Peyer's patch (tissue), 4 donors: ENCODE data around the gene KHDC4. TPM values are rescaled to one million over a fixed set of nuclear protein-coding genes. Genes with fewer than 3 reads are reported as not detected.

ENCODE experiments used
- DNase-seq, 3 donors: peaks; one replicate each; pipeline ENCODE4 v3.0.0-alpha.2; 2017 to 2019
- H3K27ac ChIP-seq, 4 donors: fragments of 200-600 bp; sonication (generic); one replicate each; pipeline ENCODE4 v1.5.1; 2016 to 2019
- H3K27me3 ChIP-seq, 2 donors: fragments of 200-600 bp; sonication (generic); one replicate each; pipeline ENCODE4 v1.5.1; 2019
- H3K36me3 ChIP-seq, 3 donors: fragments of 200-600 bp; sonication (generic); one replicate each; pipeline ENCODE4 v1.5.1; 2016 to 2019
- H3K4me1 ChIP-seq, 4 donors: fragments of 200-600 bp; sonication (generic); one replicate each; pipeline ENCODE4 v1.5.1; 2016 to 2019
- H3K4me3 ChIP-seq, 4 donors: fragments of 200-600 bp; sonication (generic); 1 replicate in 3 of 4; 2 replicates in 1 of 4; pipeline ENCODE4 v1.5.1; 2016 to 2019; ENCODE audit warnings: mild to moderate bottlenecking in 1 of 4
- H3K9me3 ChIP-seq, 4 donors: fragments of 200-600 bp; sonication (generic); one replicate each; pipeline ENCODE4 v1.5.1; 2016 to 2019; ENCODE audit warnings: mild to moderate bottlenecking in 1 of 4
- POLR2A ChIP-seq, 2 donors: fragments of 450-650 bp; IDR thresholded peaks; one replicate each; pipeline ENCODE4 v1.5.1; 2017; ENCODE audit warnings: antibody characterized with exemption in 2 of 2, mild to moderate bottlenecking in 2 of 2, moderate library complexity in 2 of 2
- total RNA-seq, 4 donors: library from RNA; depleted of rRNA; stranded (reverse); fragments of >200 nt; gene quantifications; one replicate each; pipeline ENCODE4 v1.1.0, GENCODE V29; 2016
- TF ChIP-seq, protein P1 (sequence below), 6 experiments: fragments of 450-650 bp in 4 of 6; fragments of 200-600 bp in 2 of 6; sonication (generic) in 1 of 6; IDR thresholded peaks; one replicate each; pipeline ENCODE4 v1.5.1; 2017 to 2019; ENCODE audit warnings: antibody characterized with exemption in 6 of 6, mild to moderate bottlenecking in 3 of 6, moderate library complexity in 1 of 6

Gene KHDC4
- total RNA-seq, 4 donors from 2014 or later = 71.5 to 146 (median 96.4) TPM

GRCh38 chr1:155967341-155968050 is 33.3 kb upstream of the KHDC4 start:
- H3K9me3 ChIP-seq = no peaks in the 10 kb centered on the region
- TF ChIP-seq POLR2A (IDR thresholded peaks at IDR 0.05) = no peak
- TF ChIP-seq, protein P1, sequence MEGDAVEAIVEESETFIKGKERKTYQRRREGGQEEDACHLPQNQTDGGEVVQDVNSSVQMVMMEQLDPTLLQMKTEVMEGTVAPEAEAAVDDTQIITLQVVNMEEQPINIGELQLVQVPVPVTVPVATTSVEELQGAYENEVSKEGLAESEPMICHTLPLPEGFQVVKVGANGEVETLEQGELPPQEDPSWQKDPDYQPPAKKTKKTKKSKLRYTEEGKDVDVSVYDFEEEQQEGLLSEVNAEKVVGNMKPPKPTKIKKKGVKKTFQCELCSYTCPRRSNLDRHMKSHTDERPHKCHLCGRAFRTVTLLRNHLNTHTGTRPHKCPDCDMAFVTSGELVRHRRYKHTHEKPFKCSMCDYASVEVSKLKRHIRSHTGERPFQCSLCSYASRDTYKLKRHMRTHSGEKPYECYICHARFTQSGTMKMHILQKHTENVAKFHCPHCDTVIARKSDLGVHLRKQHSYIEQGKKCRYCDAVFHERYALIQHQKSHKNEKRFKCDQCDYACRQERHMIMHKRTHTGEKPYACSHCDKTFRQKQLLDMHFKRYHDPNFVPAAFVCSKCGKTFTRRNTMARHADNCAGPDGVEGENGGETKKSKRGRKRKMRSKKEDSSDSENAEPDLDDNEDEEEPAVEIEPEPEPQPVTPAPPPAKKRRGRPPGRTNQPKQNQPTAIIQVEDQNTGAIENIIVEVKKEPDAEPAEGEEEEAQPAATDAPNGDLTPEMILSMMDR (IDR thresholded peaks at IDR 0.05) = no peak
- H3K27ac ChIP-seq = peak overlapping the region; percentile 49 to 72 (median 66)
- peak in 1 of 3 donors; percentile 60 for DNase-seq
- H3K27me3 ChIP-seq = no peaks in the 10 kb centered on the region
- peaks cover 0 to 64% (median 40%) of the 10 kb centered on the region in 4 donors for H3K4me1 ChIP-seq
- no peak overlapping the region for H3K4me3 ChIP-seq
- peaks cover 0 to 77% (median 0%) of the 10 kb centered on the region in 3 donors for H3K36me3 ChIP-seq

DNA sequence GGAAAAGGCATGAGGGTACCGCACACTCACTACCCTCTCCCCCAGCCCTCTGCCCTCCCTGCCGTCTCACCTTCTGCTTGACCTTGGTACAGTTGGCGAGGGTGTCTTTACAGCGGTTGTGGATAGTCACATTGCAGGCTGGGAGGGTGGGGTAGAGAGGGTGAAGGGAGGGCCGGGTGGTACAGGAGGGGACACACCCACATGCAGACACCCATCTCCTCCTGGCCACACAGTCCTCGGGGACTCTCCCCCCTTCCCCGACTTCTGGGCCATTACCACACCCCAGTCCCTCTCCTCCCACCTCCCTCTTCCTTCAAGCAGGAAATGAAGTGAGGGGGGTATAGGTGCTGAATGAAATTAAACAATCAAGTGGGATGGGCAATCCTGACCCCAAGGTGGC is 32.5 kb upstream of the KHDC4 start:
- TF ChIP-seq, protein P1 (IDR thresholded peaks at IDR 0.05) = no peak
- no peak for TF ChIP-seq POLR2A (IDR thresholded peaks at IDR 0.05)

GRCh38 chr1:155966135-155966534 is 31.9 kb upstream of the KHDC4 start:
- H3K27ac ChIP-seq = peak overlapping the region in 1 of 4 donors; percentile 63
- no peak for DNase-seq
- no peaks in the 10 kb centered on the region for H3K27me3 ChIP-seq
- H3K9me3 ChIP-seq = no peaks in the 10 kb centered on the region
- peaks cover 0 to 55% (median 37%) of the 10 kb centered on the region in 4 donors for H3K4me1 ChIP-seq
- H3K36me3 ChIP-seq = peaks cover 0 to 90% (median 2%) of the 10 kb centered on the region in 3 donors
- no peak for TF ChIP-seq POLR2A (IDR thresholded peaks at IDR 0.05)
- TF ChIP-seq, protein P1 (IDR thresholded peaks at IDR 0.05) = no peak
- no peak overlapping the region for H3K4me3 ChIP-seq

More for the DNA sequence above, 32.5 kb upstream of the KHDC4 start:
- no peaks in the 10 kb centered on the region for H3K27me3 ChIP-seq
- peaks cover 0 to 58% (median 36%) of the 10 kb centered on the region in 4 donors for H3K4me1 ChIP-seq
- peak overlapping the region in 3 of 4 donors; percentile 63 to 72 (median 70) for H3K27ac ChIP-seq
- no peak for DNase-seq
- H3K36me3 ChIP-seq = peaks cover 0 to 84% (median 0%) of the 10 kb centered on the region in 3 donors
- no peaks in the 10 kb centered on the region for H3K9me3 ChIP-seq
- H3K4me3 ChIP-seq = no peak overlapping the region

GRCh38 chr1:155964193-155964592 is 30.0 kb upstream of the KHDC4 start:
- no peaks in the 10 kb centered on the region for H3K9me3 ChIP-seq
- peaks cover 0 to 100% (median 2%) of the 10 kb centered on the region in 3 donors for H3K36me3 ChIP-seq

GRCh38 chr1:155962599-155963211 is 28.5 kb upstream of the KHDC4 start:
- Histone ChIP-seq H3K4me1 (peaks cover 0 to 20% (median 9%) of the 10 kb centered on the region in 4 donors), H3K4me3 (no peak overlapping the region), H3K9me3 (no peaks in the 10 kb centered on the region), H3K27me3 (no peaks in the 10 kb centered on the region), H3K27ac (peak overlapping the region in 3 of 4 donors; percentile 51 to 61 (median 58)), H3K36me3 (peaks cover 0 to 100% (median 2%) of the 10 kb centered on the region in 3 donors)
- no peak for DNase-seq
- TF ChIP-seq, protein P1 (IDR thresholded peaks at IDR 0.05) = no peak
- TF ChIP-seq POLR2A (IDR thresholded peaks at IDR 0.05) = no peak

More at GRCh38 chr1:155964193-155964592, 30.0 kb upstream of the KHDC4 start:
- Histone ChIP-seq H3K27me3 (no peaks in the 10 kb centered on the region), H3K4me3 (no peak overlapping the region), H3K4me1 (peaks cover 0 to 35% (median 23%) of the 10 kb centered on the region in 4 donors), H3K27ac (no peak overlapping the region)
- DNase-seq = no peak
- no peak for TF ChIP-seq POLR2A (IDR thresholded peaks at IDR 0.05)
- TF ChIP-seq, protein P1 (IDR thresholded peaks at IDR 0.05) = no peak
